A673 (cell line): Measurements from ENCODE around the gene GATAD2A. TPM values are rescaled to one million over a fixed set of nuclear protein-coding genes. Genes with fewer than 3 reads are reported as not detected.

Experiments
- BruUV-seq: library from RNA; stranded (reverse); fragments of 400-500 nt; replicated peaks from 2 replicates; lab custom pipeline; 2021; lab: Mats Ljungman, UMichigan
- CTCF ChIA-PET: fragments of 300-600 bp; sonication (Branson Sonifier 250); formaldehyde crosslinking; loops from one replicate; lab custom pipeline; 2022; ENCODE audit warnings: antibody characterized with exemption; lab: Charles Lee
- POLR2A ChIA-PET: fragments of 300-600 bp; sonication (Branson Sonifier 250); formaldehyde crosslinking; loops from one replicate; lab custom pipeline; 2022; ENCODE audit warnings: antibody characterized with exemption; ENCODE audit not compliant: low non-redundant PET; lab: Charles Lee
- DNase-seq: peaks from one replicate; pipeline ENCODE4 v3.0.0-alpha.2; 2015; ENCODE audit warnings: low spot score
- H3K27ac ChIP-seq: fragments of 200-600 bp; sonication (generic); 2 replicates; pipeline ENCODE4 v1.5.1; 2016; ENCODE audit warnings: mixed run types, low read depth, mild to moderate bottlenecking, mixed read lengths, antibody characterized with exemption, low read length; ENCODE audit not compliant: poor library complexity, severe bottlenecking
- H3K27me3 ChIP-seq: fragments of 200-600 bp; sonication (generic); replicated peaks from 2 replicates; pipeline ENCODE4 v1.6.1; 2017; ENCODE audit warnings: mixed run types, low read depth, mild to moderate bottlenecking, mixed read lengths, antibody characterized with exemption, low read length; ENCODE audit not compliant: insufficient read depth, poor library complexity
- H3K36me3 ChIP-seq: fragments of 200-600 bp; sonication (generic); 2 replicates; pipeline ENCODE4 v1.6.1; 2016; ENCODE audit warnings: mixed run types, mild to moderate bottlenecking, mixed read lengths, antibody characterized with exemption, low read length; ENCODE audit not compliant: insufficient read depth, poor library complexity, severe bottlenecking
- H3K4me1 ChIP-seq: fragments of 200-600 bp; sonication (generic); 2 replicates; pipeline ENCODE4 v1.6.1; 2017; ENCODE audit warnings: mixed run types, mild to moderate bottlenecking, mixed read lengths, antibody characterized with exemption, low read length; ENCODE audit not compliant: insufficient read depth, poor library complexity, severe bottlenecking
- H3K4me3 ChIP-seq: fragments of 200-600 bp; sonication (generic); 2 replicates; pipeline ENCODE4 v1.5.1; 2016; ENCODE audit warnings: low read depth, mixed run types, mild to moderate bottlenecking, mixed read lengths, low read length; ENCODE audit not compliant: poor library complexity, severe bottlenecking
- H3K9me3 ChIP-seq: fragments of 200-600 bp; sonication (generic); 2 replicates; pipeline ENCODE4 v1.6.1; 2016; ENCODE audit warnings: mixed run types, low read depth, mild to moderate bottlenecking, mixed read lengths, antibody characterized with exemption, low read length; ENCODE audit not compliant: poor library complexity, severe bottlenecking
- EZH2 ChIP-seq: fragments of 200-600 bp; sonication (generic); IDR thresholded peaks from 2 replicates; pipeline ENCODE4 v1.6.1; 2017; ENCODE audit warnings: borderline replicate concordance, low read depth, mild to moderate bottlenecking, mixed read lengths, antibody characterized with exemption, low read length; ENCODE audit not compliant: poor library complexity, severe bottlenecking
- intact Hi-C: fragments of 100-400 bp; cut with micrococcal nuclease; formaldehyde crosslinking; loops from one replicate; pipeline ENCODE4 v1.10.0; 2022; ENCODE audit not compliant: unreplicated experiment
- total RNA-seq: library from RNA; stranded (reverse); gene quantifications from 2 replicates; pipeline ENCODE4 v1.2.3, GENCODE V29; 2021
- TF ChIP-seq, protein P1 (sequence below): fragments of 300-800, 200-600 bp; sonication (generic); conservative IDR thresholded peaks from 2 replicates; pipeline ENCODE4 v1.5.1; 2017; ENCODE audit warnings: low read depth, mild to moderate bottlenecking, antibody characterized with exemption, low read length, moderate library complexity, mixed read lengths

GATAD2A gene
- total RNA-seq, 1 experiment from 2014 or later = 218 TPM

DNA sequence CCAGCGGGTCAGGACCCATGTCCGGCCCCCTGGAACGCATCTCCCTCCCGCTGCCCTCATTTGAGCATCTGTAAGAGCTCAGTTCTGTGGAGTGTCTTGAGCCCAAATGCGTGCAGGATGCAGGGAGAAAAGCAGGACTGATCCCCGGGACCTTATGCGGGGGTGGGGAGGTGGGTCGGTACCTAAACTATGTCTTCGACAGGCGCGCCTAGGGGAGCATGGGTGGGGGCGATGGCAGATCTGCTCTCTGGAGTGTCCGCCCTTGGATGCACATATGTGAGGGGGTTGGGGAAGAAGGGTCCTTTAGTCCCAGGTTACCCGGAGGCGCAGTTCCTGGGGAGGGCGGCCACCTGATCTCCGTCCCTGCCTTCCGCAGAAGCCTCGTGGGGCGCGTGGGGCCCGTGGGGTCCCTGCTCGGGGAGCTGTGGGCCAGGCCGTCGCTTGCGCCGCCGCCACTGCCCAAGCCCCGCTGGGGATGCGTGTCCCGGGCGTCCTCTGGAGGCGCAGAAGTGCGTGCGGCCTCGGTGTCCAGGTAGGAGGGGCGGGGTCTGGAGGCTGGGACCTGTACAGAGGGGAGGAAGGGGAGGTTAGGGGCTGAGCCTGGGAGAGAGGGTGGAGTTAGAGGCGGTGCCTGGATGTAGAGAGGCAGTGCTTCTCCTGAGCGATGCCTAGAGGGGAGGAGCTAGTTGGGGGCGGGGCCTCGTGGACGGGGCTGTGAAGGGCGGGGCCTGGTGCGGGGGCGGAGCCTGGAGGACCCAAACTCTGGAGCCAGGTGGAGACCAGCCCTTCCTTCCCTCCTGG lies 135.4 kb downstream of the GATAD2A start:
- Histone ChIP-seq H3K9me3 (no peaks in the 10 kb centered on the region), H3K36me3 (no peaks in the 10 kb centered on the region), H3K4me3 (no peak overlapping the region), H3K27ac (no peak overlapping the region), H3K27me3 (no peaks in the 10 kb centered on the region), H3K4me1 (peaks cover 13% of the 10 kb centered on the region)
- intact Hi-C loops = no loop called here
- peak; percentile 59 for DNase-seq
- TF ChIP-seq, protein P1, sequence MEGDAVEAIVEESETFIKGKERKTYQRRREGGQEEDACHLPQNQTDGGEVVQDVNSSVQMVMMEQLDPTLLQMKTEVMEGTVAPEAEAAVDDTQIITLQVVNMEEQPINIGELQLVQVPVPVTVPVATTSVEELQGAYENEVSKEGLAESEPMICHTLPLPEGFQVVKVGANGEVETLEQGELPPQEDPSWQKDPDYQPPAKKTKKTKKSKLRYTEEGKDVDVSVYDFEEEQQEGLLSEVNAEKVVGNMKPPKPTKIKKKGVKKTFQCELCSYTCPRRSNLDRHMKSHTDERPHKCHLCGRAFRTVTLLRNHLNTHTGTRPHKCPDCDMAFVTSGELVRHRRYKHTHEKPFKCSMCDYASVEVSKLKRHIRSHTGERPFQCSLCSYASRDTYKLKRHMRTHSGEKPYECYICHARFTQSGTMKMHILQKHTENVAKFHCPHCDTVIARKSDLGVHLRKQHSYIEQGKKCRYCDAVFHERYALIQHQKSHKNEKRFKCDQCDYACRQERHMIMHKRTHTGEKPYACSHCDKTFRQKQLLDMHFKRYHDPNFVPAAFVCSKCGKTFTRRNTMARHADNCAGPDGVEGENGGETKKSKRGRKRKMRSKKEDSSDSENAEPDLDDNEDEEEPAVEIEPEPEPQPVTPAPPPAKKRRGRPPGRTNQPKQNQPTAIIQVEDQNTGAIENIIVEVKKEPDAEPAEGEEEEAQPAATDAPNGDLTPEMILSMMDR = no peak
- TF ChIP-seq EZH2 = no peak
- BruUV-seq = no TSS peak
- CTCF ChIA-PET = interaction anchor here (1.0 kb wide), 2 partner anchors 12 to 51 kb away, joined by 4 to 8 read pairs; no protein-coding TSS in a partner anchor
- POLR2A ChIA-PET = no interaction called here

DNA sequence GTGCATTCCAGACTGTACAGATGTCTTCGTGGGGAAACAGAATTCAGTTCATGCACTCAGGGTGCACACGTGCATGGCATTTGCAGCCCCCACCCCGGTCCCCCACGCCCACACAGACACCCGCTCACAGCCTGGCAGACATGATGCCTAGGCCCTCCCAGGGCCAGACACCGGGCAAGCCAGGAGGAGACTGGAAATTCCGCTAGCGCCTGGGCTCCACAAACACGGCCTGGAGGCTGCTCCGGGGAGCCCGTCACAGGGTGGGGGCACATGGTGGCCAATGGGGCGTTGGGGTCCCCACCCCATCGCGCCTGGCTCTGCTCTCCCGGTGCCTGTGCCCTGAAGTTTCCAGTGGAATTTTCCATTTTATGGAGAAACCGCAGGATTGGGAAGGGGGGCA lies 136.1 kb downstream of the GATAD2A start:
- no peak for DNase-seq
- TF ChIP-seq, protein P1 = no peak
- TF ChIP-seq EZH2 = no peak
- H3K4me3 ChIP-seq = no peak overlapping the region
- H3K27me3 ChIP-seq = no peaks in the 10 kb centered on the region
- no TSS peak for BruUV-seq
- H3K36me3 ChIP-seq = no peaks in the 10 kb centered on the region
- no peaks in the 10 kb centered on the region for H3K9me3 ChIP-seq
- no peak overlapping the region for H3K27ac ChIP-seq
- intact Hi-C loops = no loop called here
- ChIA-PET CTCF (interaction anchor here (1.0 kb wide), 1 partner anchor 51 kb away, joined by 4 read pairs; no protein-coding TSS in a partner anchor), POLR2A (no interaction called here)
- peaks cover 13% of the 10 kb centered on the region for H3K4me1 ChIP-seq

DNA sequence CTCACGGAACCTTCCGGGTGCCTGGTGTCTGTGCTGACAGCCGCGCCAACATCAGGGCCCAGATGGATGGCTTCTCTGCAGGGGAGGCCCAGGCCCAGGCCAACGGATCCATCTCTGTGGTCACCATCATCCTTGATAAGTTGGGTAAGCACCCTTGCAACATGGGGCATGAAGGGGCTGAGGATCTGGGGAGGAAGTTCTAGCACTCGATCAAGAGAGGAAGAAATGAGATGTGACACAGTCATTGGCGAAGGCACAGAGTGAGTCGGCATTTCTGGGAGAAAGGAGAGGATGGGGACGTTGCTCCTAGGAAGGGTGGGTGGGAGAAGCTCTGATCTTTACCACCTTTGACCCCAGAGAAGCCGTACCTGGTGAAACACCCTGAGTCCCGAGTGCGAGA lies 137.0 kb downstream of the GATAD2A start:
- intact Hi-C loops = no loop called here
- H3K4me1 ChIP-seq = peaks cover 13% of the 10 kb centered on the region
- BruUV-seq = no TSS peak
- no peak overlapping the region for H3K27ac ChIP-seq
- no peak overlapping the region for H3K4me3 ChIP-seq
- no peak for TF ChIP-seq EZH2
- TF ChIP-seq, protein P1 = no peak
- no peaks in the 10 kb centered on the region for H3K9me3 ChIP-seq
- no peaks in the 10 kb centered on the region for H3K36me3 ChIP-seq
- H3K27me3 ChIP-seq = no peaks in the 10 kb centered on the region
- no peak for DNase-seq
- CTCF ChIA-PET = no interaction called here
- POLR2A ChIA-PET = no interaction called here
